Smooth muscle cell of the coronary artery (primary cell): Measurements from ENCODE around the gene MUS81. TPM values are rescaled to one million over a fixed set of nuclear protein-coding genes. Genes with fewer than 3 reads are reported as not detected.

Experiments used
- total RNA-seq: library from RNA; depleted of rRNA; stranded (reverse); fragments of >200 nt; gene quantifications from 2 replicates; pipeline ENCODE4 v1.2.3, GENCODE V29; 2014; ENCODE audit warnings: low replicate concordance

The MUS81 gene, protein sequence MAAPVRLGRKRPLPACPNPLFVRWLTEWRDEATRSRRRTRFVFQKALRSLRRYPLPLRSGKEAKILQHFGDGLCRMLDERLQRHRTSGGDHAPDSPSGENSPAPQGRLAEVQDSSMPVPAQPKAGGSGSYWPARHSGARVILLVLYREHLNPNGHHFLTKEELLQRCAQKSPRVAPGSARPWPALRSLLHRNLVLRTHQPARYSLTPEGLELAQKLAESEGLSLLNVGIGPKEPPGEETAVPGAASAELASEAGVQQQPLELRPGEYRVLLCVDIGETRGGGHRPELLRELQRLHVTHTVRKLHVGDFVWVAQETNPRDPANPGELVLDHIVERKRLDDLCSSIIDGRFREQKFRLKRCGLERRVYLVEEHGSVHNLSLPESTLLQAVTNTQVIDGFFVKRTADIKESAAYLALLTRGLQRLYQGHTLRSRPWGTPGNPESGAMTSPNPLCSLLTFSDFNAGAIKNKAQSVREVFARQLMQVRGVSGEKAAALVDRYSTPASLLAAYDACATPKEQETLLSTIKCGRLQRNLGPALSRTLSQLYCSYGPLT
- total RNA-seq, result 24.6 and 40.7 TPM in 2 replicates

DNA sequence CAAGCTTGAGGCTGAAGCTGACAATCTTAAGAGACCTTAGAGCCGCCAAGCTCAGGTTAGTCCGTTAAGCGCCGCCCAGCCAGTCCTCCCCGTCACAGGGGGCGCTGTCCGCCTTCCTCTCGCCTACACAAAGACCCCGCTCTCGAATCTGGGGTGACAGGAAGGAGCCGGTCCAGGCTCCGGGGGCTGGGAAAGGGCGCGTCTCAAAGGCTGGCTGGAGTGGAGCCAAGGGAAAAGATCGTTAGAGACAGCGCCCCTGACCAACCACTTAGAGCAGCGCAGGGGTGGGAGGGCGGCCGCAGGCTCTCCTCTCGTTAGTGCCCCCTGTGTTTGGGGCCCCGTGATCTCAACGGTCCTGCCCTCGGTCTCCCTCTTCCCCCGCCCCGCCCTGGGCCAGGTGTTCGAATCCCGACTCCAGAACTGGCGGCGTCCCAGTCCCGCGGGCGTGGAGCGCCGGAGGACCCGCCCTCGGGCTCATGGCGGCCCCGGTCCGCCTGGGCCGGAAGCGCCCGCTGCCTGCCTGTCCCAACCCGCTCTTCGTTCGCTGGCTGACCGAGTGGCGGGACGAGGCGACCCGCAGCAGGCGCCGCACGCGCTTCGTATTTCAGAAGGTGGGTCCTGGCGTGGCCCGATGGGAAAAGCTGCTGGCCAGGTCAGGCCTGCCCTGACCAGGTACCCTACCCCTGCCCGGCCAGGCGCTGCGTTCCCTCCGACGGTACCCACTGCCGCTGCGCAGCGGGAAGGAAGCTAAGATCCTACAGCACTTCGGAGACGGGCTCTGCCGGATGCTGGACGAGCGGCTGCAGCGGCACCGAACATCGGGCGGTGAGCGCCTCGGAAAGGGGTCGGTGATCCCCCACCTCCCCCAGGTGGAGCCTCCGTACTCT, at the start of gene MUS81:
Gene MUS81, plus strand, starts transcription at position 156 of the 887 bp plus-strand sequence. Its CDS starts 321 bp downstream, at position 477.

DNA sequence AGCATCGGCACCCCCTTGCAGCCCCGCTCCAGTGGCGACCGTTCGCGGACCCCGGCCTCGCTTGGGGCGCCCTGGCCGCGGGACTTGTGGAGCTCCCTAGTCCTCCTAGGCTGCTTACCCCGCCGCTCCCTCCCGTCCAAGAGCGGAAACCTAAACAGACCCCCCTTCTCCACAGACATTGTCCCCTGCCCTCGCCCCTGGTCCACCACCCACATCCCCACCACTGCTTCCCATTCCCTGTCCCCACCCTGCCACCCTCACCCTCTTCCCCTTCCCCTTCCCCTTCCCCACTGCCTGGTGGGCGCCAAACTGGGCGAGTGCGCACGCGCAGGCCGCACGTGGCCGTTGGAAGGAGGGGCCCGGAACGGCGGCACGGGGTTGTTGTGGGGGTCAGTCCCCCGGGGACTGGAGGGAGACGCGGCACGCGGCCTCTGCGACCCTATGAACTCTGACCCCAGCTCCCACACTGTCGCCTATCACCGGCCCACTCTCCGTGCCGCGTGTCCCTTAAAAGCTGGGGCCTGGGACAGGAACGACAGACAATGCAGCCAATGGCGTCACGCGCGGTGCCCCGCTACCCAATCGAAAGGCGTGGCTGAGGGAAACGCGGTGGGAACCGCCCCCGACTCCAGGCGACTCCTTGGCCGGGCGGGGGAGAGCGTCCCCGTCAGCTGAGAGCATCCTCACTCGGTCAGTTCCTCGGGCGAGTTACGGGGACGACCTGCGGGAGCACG, 26.8 kb upstream of the MUS81 start, which contains the start of gene SNX32:
Gene SNX32, plus strand, starts transcription at position 667 of the 734 bp plus-strand sequence. CDS start 103 bp downstream, outside the sequence.

DNA sequence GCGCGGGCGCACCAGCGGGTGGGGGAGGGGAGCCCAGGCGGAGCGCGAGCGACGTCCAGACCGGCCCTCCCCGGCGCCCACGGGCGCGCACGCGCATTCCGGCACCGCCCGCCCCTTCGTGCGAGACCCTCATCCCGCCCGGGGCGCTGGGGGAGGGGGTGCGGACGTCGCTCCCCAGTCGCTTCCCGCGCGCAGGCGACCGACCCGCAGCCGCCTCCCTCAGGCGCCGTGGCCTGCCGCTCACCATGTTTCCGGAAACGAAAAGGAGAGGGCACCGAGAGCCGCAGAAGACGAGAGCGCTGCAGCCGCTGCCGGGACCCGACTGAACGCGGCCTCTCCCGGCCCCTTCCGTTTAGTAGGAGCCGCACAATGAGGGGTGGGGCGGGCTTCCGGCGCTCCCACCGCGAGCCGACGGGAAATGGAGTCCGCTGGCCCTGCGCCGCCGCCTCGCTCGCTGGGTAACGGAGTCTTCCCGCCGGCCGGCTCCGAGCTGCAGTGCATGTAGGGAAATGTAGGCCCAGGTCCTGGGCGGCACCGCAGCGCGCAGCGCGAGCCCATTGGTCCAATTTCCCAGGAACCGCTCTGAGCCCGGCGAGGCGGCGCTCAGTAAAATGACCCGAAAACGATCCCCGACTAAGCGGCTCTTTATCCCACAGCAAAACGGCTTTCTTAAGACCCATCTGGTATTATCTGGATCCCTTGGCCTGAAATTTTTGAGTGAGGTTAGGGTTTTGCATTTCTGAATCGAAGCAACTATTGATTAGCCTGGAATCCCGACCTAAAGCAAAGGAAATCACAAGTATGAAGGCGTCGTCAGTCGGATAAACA, 2.2 kb upstream of the MUS81 start, which contains the start of gene CFL1:
Gene CFL1, minus strand, starts transcription at position 328 of the 828 bp plus-strand sequence. Its CDS starts 81 bp downstream, at position 247.

DNA sequence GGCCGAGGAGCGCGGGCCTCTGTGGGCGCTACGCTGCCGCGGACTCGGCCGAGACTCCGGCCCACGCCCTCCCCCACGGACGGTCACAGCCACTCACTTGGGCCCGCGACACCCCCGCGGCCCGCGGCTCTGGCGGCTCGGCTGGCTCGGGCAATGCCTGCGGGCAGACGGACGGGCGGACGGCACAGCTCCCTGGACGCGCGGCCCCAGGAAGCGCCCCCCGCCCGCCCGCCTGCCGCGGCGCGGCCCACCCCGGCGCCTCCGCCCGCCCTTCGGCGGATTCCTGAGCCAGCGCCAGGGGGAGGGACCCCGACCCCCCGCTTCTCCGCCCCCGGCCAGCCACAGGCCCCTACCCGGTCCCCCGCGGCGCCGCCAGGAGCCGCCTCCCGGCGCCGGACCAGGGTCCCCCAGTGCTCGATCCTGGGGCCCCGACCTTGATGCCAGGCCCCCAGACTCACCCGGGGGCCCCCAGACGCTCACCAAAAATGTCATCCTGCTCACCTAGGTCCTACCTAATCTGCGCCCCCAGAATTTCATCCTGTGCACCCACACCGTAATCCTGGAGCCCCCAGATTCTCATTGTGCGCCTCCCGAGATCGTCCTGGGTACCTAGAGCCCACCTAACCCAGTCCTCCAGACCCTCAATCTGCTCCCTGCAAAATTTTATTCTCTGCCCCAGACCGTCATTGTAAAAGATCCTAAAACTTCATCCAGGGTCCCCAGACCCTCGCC, 12.5 kb downstream of the MUS81 start, which contains the start of gene EFEMP2:
Gene EFEMP2, minus strand, starts transcription at position 215 of the 732 bp plus-strand sequence. CDS start 446 bp downstream, outside the sequence.

DNA sequence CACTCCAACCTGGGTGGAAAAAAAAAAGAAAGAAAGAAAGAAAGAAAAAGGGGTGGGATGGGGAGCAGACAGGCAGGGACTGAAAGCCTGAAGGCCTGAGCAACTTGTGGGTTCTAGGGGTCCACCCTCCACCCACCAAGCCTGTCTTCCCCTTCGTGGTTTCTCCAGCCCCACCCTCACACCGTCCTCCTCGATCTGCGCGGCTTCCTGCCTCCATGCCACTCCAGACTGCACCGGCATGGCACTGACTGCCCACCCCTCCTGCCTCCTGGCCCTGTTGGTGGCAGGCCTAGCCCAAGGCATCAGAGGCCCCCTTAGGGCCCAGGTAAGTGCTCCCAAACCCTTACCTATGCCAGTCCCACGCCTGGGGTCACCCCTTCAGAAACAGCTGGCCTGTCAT, 19.4 kb downstream of the MUS81 start, which contains the start of gene CTSW:
Gene CTSW, plus strand, starts transcription at position 221 of the 400 bp plus-strand sequence. Its CDS starts 18 bp downstream, at position 239.

DNA sequence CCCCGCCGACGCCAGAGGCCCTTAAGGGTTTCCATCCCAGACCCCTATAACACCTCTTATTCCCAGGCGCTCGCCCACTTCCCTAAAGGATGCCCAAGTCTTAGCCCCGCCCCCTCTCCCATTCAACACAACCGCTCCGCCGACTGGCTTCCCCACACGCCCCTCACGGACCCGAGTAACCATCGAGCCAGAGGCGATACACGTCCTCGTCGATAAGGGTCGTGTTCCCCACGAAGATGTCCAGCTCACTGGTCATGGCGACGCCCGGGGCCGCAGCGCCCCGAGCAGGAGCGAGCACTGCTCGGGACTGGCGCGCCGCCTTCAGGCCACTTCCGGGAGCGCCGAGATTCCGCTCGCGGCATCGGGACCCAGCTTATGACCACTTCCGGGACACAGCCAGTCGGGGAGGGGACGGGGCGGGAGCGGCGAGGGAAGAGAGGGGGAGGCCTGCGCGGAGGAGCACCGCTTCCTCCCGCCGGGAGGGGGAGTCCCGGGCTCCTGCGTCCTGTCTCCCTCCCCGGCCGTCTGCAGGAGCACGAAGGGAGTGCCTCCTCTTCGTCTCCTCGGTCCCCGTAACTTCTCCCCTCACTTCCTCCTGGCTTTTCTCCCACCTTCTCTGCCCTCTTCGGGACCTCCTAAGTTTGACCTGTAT, 28.1 kb downstream of the MUS81 start, which contains the start of gene FIBP:
Gene FIBP, minus strand, starts transcription at position 309 of the 652 bp plus-strand sequence. Its CDS starts 53 bp downstream, at position 256.

DNA sequence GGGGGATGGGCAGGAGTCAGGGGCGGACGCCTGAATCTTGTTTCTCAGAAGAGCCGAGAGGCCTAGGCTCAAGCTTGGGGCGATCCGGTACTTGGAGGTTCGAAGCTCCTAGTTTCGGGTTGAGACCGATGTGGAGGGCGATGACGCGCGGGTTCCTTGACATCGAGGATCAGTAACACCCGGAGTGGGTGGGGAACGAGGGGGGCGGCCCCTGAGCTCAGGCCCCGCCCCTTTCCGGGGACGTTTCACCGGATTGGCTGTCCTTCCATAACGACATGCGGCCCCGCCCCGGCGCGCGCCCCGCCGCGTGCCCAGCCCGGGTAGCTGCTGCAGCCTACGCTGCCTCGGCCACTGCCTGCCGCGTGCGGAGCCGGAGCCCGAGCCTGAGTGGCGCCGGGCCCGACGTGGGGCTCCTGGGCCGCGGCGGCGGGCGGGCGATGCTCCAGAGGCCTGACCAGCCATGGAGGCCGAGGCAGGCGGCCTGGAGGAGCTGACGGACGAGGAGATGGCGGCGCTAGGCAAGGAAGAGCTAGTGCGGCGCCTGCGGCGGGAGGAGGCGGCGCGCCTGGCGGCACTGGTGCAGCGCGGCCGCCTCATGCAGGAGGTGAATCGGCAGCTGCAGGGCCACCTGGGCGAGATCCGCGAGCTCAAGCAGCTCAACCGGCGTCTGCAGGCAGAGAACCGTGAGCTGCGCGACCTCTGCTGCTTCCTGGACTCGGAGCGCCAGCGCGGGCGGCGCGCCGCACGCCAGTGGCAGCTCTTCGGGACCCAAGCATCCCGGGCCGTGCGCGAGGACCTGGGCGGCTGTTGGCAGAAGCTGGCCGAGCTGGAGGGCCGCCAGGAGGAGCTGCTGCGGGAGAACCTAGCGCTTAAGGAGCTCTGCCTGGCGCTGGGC, 30.3 kb downstream of the MUS81 start, which contains the start of gene CCDC85B:
Gene CCDC85B, plus strand, starts transcription at position 350 of the 895 bp plus-strand sequence. Its CDS starts 111 bp downstream, at position 461.

DNA sequence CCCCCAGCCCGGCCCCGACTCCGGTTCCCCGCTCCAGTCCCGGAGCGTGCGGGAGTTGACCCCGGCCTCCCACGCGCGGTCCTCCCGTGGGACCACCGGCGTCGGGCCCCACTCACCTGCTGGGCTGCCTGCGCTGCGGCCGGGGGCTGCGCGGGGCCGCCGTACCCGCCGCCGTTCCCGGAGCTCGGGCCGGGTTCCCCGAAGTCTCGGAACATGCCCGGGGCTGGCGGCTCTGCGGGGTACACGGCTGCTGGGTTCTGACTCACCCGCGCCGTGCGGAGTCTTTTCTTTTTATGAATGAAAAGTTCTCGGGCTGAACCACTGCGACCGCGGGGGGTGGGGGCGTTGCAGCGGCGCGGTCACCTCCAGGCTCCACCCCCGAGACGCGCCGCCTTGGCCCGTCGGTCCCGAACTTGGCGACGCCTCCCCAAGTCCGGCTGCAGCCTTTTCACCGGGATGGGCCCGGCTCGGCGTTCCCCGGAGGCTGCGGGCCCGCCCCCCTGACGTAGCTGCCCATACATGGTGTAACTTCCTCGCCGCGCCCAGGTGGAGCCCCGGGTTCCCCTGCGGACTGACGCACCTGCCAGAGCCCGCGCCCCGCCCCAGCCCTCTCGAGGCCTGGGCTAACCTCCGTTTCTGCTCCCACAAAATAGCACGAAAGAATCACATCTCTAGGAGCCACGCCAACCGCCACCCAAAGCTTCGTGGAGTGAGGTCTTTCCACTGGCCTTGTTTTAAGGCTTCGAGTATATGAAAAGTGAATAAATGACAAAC, 40.1 kb downstream of the MUS81 start, which contains the start of gene FOSL1:
Gene FOSL1, minus strand, starts transcription at position 264 of the 774 bp plus-strand sequence. Its CDS starts 49 bp downstream, at position 215.

Other genes with a start within 250 kb of the MUS81 start
- 19.1 and 20.2 TPM in 2 replicates for gene MAP3K11, start 246.2 kb upstream of the MUS81 start, total RNA-seq
- 10.4 and 10.5 TPM in 2 replicates for gene PCNX3, start 244.7 kb upstream of the MUS81 start, total RNA-seq
- gene SIPA1, start 222.3 kb upstream of the MUS81 start, total RNA-seq, result 10.2 and 14.0 TPM in 2 replicates
- 12.9 and 17.1 TPM in 2 replicates for gene RELA, start 197.5 kb upstream of the MUS81 start, total RNA-seq
- gene KAT5, start 148.2 kb upstream of the MUS81 start, total RNA-seq, result 42.8 and 57.1 TPM in 2 replicates
- gene RNASEH2C, start 139.6 kb upstream of the MUS81 start, total RNA-seq, result 37.2 and 40.5 TPM in 2 replicates
- 1.9 and 4.4 TPM in 2 replicates for gene AP5B1, start 79.5 kb upstream of the MUS81 start, total RNA-seq
- not detected in 2 replicates for gene OVOL1, start 73.4 kb upstream of the MUS81 start, total RNA-seq
- 1.1 and 4.3 TPM in 2 replicates for gene SNX32, start 26.5 kb upstream of the MUS81 start, total RNA-seq
- 1,218 and 1,682 TPM in 2 replicates for gene CFL1, start 2.3 kb upstream of the MUS81 start, total RNA-seq
- gene EFEMP2, start 12.4 kb downstream of the MUS81 start, total RNA-seq, result 81.4 and 103 TPM in 2 replicates
- gene CTSW, start 19.4 kb downstream of the MUS81 start, total RNA-seq, result not detected in 2 replicates
- gene FIBP, start 28.0 kb downstream of the MUS81 start, total RNA-seq, result 206 and 226 TPM in 2 replicates
- gene CCDC85B, start 30.2 kb downstream of the MUS81 start, total RNA-seq, result 28.1 and 51.0 TPM in 2 replicates
- 0.94 and 5.3 TPM in 2 replicates for gene FOSL1, start 40.0 kb downstream of the MUS81 start, total RNA-seq
- 14.7 and 15.8 TPM in 2 replicates for gene C11orf68, start 58.6 kb downstream of the MUS81 start, total RNA-seq
- gene DRAP1, start 59.0 kb downstream of the MUS81 start, total RNA-seq, result 156 and 329 TPM in 2 replicates
- gene TSGA10IP, start 85.0 kb downstream of the MUS81 start, total RNA-seq, result not detected in 2 replicates
- gene SART1, start 101.3 kb downstream of the MUS81 start, total RNA-seq, result 59.2 and 75.6 TPM in 2 replicates
- gene EIF1AD, start 141.7 kb downstream of the MUS81 start, total RNA-seq, result 30.3 and 32.8 TPM in 2 replicates
- 9.2 and 26.8 TPM in 2 replicates for gene BANF1, start 142.1 kb downstream of the MUS81 start, total RNA-seq
- gene CST6, start 151.6 kb downstream of the MUS81 start, total RNA-seq, result 2.3 and 2.8 TPM in 2 replicates
- 0.68 TPM in 1 of 2 replicates, not detected in the other for gene CATSPER1, start 166.0 kb downstream of the MUS81 start, total RNA-seq
- gene GAL3ST3, start 188.7 kb downstream of the MUS81 start, total RNA-seq, result 0.38 TPM in 1 of 2 replicates, not detected in the other
- gene SF3B2, start 191.9 kb downstream of the MUS81 start, total RNA-seq, result 71.4 and 114 TPM in 2 replicates
- 53.6 and 59.8 TPM in 2 replicates for gene PACS1, start 209.8 kb downstream of the MUS81 start, total RNA-seq